Upper lobe of right lung (tissue), 1 donor: ENCODE data around the gene LEP. TPM values are rescaled to one million over a fixed set of nuclear protein-coding genes. Genes with fewer than 3 reads are reported as not detected.

Experiments used
- ATAC-seq: fragments of 200-7000 bp; cut with Tn5 transposase; one replicate; pipeline ENCODE4 v1.9.1; 2020; ENCODE audit warnings: mild to moderate bottlenecking, moderate library complexity
- DNase-seq: peaks from one replicate; pipeline ENCODE4 v3.0.0-alpha.2; 2020
- H3K27ac ChIP-seq: fragments of 200-600 bp; one replicate; pipeline ENCODE4 v1.8.0; 2022
- H3K27me3 ChIP-seq: fragments of 200-600 bp; one replicate; pipeline ENCODE4 v1.8.0; 2022; ENCODE audit warnings: mild to moderate bottlenecking
- H3K36me3 ChIP-seq: fragments of 200-600 bp; one replicate; pipeline ENCODE4 v1.8.0; 2022
- H3K4me1 ChIP-seq: fragments of 200-600 bp; one replicate; pipeline ENCODE4 v1.8.0; 2022
- H3K4me3 ChIP-seq: fragments of 200-600 bp; one replicate; pipeline ENCODE4 v1.8.0; 2022; ENCODE audit warnings: mild to moderate bottlenecking
- H3K9me3 ChIP-seq: fragments of 200-600 bp; one replicate; pipeline ENCODE4 v1.8.0; 2022
- CTCF ChIP-seq: fragments of 200-600 bp; IDR thresholded peaks from one replicate; pipeline ENCODE4 v1.8.0; 2022; ENCODE audit warnings: antibody characterized with exemption
- intact Hi-C: fragments of 100-400 bp; cut with DNase I; formaldehyde crosslinking; loops from one replicate; pipeline ENCODE4 v1.11.0; 2022
- total RNA-seq: library from RNA; stranded (reverse); fragmentation: NEBNext Ultra II Directional; extraction: Animal tissue kit (Norgen Biotek cat#: 25700); gene quantifications from one replicate; pipeline ENCODE4 v1.2.1, GENCODE V29; 2021
- donor health status: DM: no; HTN: yes; CAD: no; lungs with severe emphysema.

The LEP gene
- total RNA-seq, 1 donor from 2014 or later, result not detected

GRCh38 chr7:128203710-128204214 lies 37.3 kb upstream of the LEP start:
- no peak for TF ChIP-seq CTCF
- peaks cover 7% of the 10 kb centered on the region for H3K4me1 ChIP-seq
- no peaks in the 10 kb centered on the region for H3K36me3 ChIP-seq
- no peak overlapping the region for H3K4me3 ChIP-seq
- H3K27ac ChIP-seq, result no peak overlapping the region
- H3K27me3 ChIP-seq, result peaks cover 59% of the 10 kb centered on the region
- no peaks in the 10 kb centered on the region for H3K9me3 ChIP-seq
- ATAC-seq (no peak), DNase-seq (no peak)
- intact Hi-C loops, result no loop called here

- intact Hi-C loops, result no loop called here
- no peaks in the 10 kb centered on the region for H3K36me3 ChIP-seq
- H3K27ac ChIP-seq, result no peak overlapping the region
- H3K27me3 ChIP-seq, result peaks cover 60% of the 10 kb centered on the region
- H3K4me3 ChIP-seq, result no peak overlapping the region
- no peaks in the 10 kb centered on the region for H3K9me3 ChIP-seq
- no peak for ATAC-seq
- DNase-seq, result no peak
- TF ChIP-seq CTCF, result no peak
- peaks cover 7% of the 10 kb centered on the region for H3K4me1 ChIP-seq
Measured at GRCh38 chr7:128204455-128204854, 36.6 kb upstream of the LEP start.

GRCh38 chr7:128205068-128205467 lies 36.0 kb upstream of the LEP start:
- intact Hi-C loops, result loop anchor here (5.0 kb wide), 1 partner anchor 68 kb away; no protein-coding TSS in a partner anchor
- Histone ChIP-seq H3K4me3 (no peak overlapping the region), H3K4me1 (peaks cover 7% of the 10 kb centered on the region), H3K36me3 (no peaks in the 10 kb centered on the region), H3K9me3 (no peaks in the 10 kb centered on the region), H3K27ac (no peak overlapping the region), H3K27me3 (peaks cover 61% of the 10 kb centered on the region)
- DNase-seq, result no peak
- no peak for TF ChIP-seq CTCF
- no peak for ATAC-seq

GRCh38 chr7:128206017-128206746 lies 34.9 kb upstream of the LEP start:
- DNase-seq (no peak), ATAC-seq (no peak)
- no peak overlapping the region for H3K4me3 ChIP-seq
- H3K9me3 ChIP-seq, result no peaks in the 10 kb centered on the region
- H3K36me3 ChIP-seq, result no peaks in the 10 kb centered on the region
- peaks cover 61% of the 10 kb centered on the region for H3K27me3 ChIP-seq
- no peak overlapping the region for H3K27ac ChIP-seq
- TF ChIP-seq CTCF, result no peak
- intact Hi-C loops, result loop anchor here (5.0 kb wide), 1 partner anchor 69 kb away; no protein-coding TSS in a partner anchor
- peaks cover 6% of the 10 kb centered on the region for H3K4me1 ChIP-seq

GRCh38 chr7:128206747-128207500 lies 34.2 kb upstream of the LEP start:
- no peak for TF ChIP-seq CTCF
- intact Hi-C loops, result loop anchor here (5.0 kb wide), 1 partner anchor 70 kb away; no protein-coding TSS in a partner anchor
- H3K36me3 ChIP-seq, result no peaks in the 10 kb centered on the region
- no peak overlapping the region for H3K27ac ChIP-seq
- peaks cover 53% of the 10 kb centered on the region for H3K27me3 ChIP-seq
- no peak for DNase-seq
- no peaks in the 10 kb centered on the region for H3K9me3 ChIP-seq
- no peak for ATAC-seq
- H3K4me3 ChIP-seq, result no peak overlapping the region
- H3K4me1 ChIP-seq, result no peaks in the 10 kb centered on the region
